Upper lobe of right lung (tissue), 1 donor: ENCODE results near the gene DUS2. TPM values are rescaled to one million over a fixed set of nuclear protein-coding genes. Genes with fewer than 3 reads are reported as not detected.

Experiments used
- ATAC-seq: fragments of 200-7000 bp; cut with Tn5 transposase; one replicate; pipeline ENCODE4 v1.9.1; 2020; ENCODE audit warnings: mild to moderate bottlenecking, moderate library complexity
- DNase-seq: peaks from one replicate; pipeline ENCODE4 v3.0.0-alpha.2; 2020
- H3K27ac ChIP-seq: fragments of 200-600 bp; one replicate; pipeline ENCODE4 v1.8.0; 2022
- H3K27me3 ChIP-seq: fragments of 200-600 bp; one replicate; pipeline ENCODE4 v1.8.0; 2022; ENCODE audit warnings: mild to moderate bottlenecking
- H3K36me3 ChIP-seq: fragments of 200-600 bp; one replicate; pipeline ENCODE4 v1.8.0; 2022
- H3K4me1 ChIP-seq: fragments of 200-600 bp; one replicate; pipeline ENCODE4 v1.8.0; 2022
- H3K4me3 ChIP-seq: fragments of 200-600 bp; one replicate; pipeline ENCODE4 v1.8.0; 2022; ENCODE audit warnings: mild to moderate bottlenecking
- H3K9me3 ChIP-seq: fragments of 200-600 bp; one replicate; pipeline ENCODE4 v1.8.0; 2022
- CTCF ChIP-seq: fragments of 200-600 bp; IDR thresholded peaks from one replicate; pipeline ENCODE4 v1.8.0; 2022; ENCODE audit warnings: antibody characterized with exemption
- intact Hi-C: fragments of 100-400 bp; cut with DNase I; formaldehyde crosslinking; loops from one replicate; pipeline ENCODE4 v1.11.0; 2022
- total RNA-seq: library from RNA; stranded (reverse); fragmentation: NEBNext Ultra II Directional; extraction: Animal tissue kit (Norgen Biotek cat#: 25700); gene quantifications from one replicate; pipeline ENCODE4 v1.2.1, GENCODE V29; 2021
- donor health status: DM: no; HTN: yes; CAD: no; lungs with severe emphysema.

DUS2 gene
- total RNA-seq, 1 donor from 2014 or later = 11.2 TPM

GRCh38 chr16:67979955-67980678 lies 43.0 kb upstream of the DUS2 start, which contains the start of gene DPEP3:
DPEP3 (minus strand) TSS chr16:67980499; CDS start chr16:67980380, 119 bp downstream.
- peaks cover 13% of the 10 kb centered on the region for H3K4me1 ChIP-seq
- no peaks in the 10 kb centered on the region for H3K36me3 ChIP-seq
- DNase-seq (no peak), ATAC-seq (no peak)
- intact Hi-C loops = no loop called here
- H3K27ac ChIP-seq = no peak within 1 kb of the TSS
- no peaks in the 10 kb centered on the region for H3K9me3 ChIP-seq
- no peak within 1 kb of the TSS for H3K4me3 ChIP-seq
- no peaks in the 10 kb centered on the region for H3K27me3 ChIP-seq
- peak; percentile 21 for TF ChIP-seq CTCF

DNA sequence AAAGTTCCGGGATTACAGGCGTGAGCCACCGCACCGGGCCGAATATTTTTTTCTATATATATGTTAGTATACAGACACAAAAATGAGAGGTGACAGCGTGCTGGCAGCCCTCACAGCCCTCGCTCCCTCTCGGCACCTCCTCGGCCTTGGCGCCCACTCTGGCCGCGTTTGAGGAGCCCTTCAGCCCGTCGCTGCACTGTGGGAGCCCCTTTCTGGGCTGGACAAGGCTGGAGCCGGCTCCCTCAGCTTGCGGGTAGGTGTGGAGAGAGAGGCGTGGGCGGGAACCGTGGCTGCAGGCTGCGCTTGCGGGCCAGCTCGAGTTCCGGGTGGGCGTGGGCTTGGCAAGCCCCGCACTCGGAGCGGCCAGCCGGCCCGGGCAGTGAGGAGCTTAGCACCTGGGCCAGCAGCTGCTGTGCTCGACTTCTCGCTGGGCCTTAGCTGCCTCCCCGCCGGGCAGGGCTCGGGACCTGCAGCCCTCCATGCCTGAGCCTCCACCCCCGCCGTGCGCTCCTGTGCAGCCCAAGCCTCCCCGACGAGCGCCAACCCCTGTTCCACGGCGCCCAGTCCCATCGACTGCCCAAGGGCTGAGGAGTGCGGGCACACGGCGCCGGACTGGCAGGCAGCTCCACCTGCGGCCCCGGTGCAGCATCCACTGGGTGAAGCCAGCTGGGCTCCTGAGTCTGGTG lies 40.9 kb upstream of the DUS2 start:
- H3K4me1 ChIP-seq = peaks cover 16% of the 10 kb centered on the region
- no peak overlapping the region for H3K4me3 ChIP-seq
- no peaks in the 10 kb centered on the region for H3K36me3 ChIP-seq
- DNase-seq (no peak), ATAC-seq (no peak)
- H3K27ac ChIP-seq = no peak overlapping the region
- H3K27me3 ChIP-seq = no peaks in the 10 kb centered on the region
- TF ChIP-seq CTCF = no peak
- intact Hi-C loops = no loop called here
- H3K9me3 ChIP-seq = no peaks in the 10 kb centered on the region

DNA sequence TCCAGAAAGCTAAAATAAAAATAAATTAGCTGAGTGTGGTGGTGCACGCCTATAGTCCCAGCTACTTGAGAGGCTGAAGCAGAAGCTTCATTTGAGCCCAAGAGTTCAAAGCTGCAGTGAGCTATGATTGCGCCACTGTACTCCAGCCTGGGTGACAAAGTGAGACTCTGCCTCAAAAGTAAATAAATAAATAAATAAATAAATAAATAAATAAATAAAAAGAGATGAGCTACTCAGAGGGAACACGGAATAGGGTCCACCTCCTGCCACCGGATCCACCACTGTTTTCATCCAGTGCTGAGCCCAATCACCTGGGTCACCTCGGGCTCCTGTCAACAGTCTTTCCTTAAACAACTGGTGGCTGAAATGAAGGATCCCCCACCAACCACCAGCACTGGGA lies 36.1 kb upstream of the DUS2 start:
- no peaks in the 10 kb centered on the region for H3K36me3 ChIP-seq
- no peaks in the 10 kb centered on the region for H3K27me3 ChIP-seq
- peaks cover 16% of the 10 kb centered on the region for H3K4me1 ChIP-seq
- intact Hi-C loops = no loop called here
- no peak for DNase-seq
- no peak overlapping the region for H3K27ac ChIP-seq
- no peak for ATAC-seq
- TF ChIP-seq CTCF = no peak
- H3K4me3 ChIP-seq = no peak overlapping the region
- H3K9me3 ChIP-seq = no peaks in the 10 kb centered on the region

DNA sequence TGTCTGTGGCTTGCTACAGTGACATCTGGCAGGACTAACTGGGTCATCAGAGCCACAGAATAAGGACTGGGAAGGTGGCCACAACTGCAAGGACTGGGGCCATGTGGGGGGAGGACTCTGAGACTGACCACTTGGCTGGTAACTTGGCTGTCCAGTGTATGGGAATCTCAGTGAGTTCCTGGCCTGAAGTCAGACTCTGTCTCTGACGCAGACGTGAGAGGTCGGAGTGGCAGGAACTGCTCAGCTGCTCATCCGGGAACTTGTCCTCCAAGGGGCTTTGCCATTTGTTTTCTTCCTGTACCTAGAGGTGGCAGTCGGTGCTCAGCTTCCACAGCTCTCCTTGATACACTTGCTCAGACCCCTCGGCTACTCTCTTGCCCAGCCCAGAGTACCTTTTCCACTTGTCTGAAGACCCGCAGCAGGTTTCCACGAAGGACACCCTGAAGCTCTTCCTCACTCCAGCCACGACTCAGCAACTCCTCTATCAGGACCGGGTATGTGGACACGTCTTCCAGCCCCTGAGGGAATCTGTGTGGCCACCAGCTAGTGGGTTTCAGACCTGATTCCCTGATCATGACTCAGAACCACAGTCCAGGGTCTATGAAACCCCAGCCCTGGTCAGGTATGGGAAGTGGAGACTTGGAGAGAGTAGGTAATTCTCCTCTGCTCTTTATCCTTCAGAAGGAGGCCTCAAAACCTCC lies 35.5 kb upstream of the DUS2 start:
- peaks cover 16% of the 10 kb centered on the region for H3K4me1 ChIP-seq
- no peak overlapping the region for H3K4me3 ChIP-seq
- intact Hi-C loops = no loop called here
- DNase-seq (no peak), ATAC-seq (peak; percentile 23)
- TF ChIP-seq CTCF = no peak
- H3K27ac ChIP-seq = no peak overlapping the region
- H3K9me3 ChIP-seq = no peaks in the 10 kb centered on the region
- no peaks in the 10 kb centered on the region for H3K36me3 ChIP-seq
- H3K27me3 ChIP-seq = no peaks in the 10 kb centered on the region

GRCh38 chr16:67988675-67989074 lies 34.4 kb upstream of the DUS2 start:
- Histone ChIP-seq H3K36me3 (no peaks in the 10 kb centered on the region), H3K27ac (no peak overlapping the region), H3K9me3 (no peaks in the 10 kb centered on the region), H3K4me1 (peaks cover 26% of the 10 kb centered on the region), H3K27me3 (no peaks in the 10 kb centered on the region), H3K4me3 (no peak overlapping the region)
- intact Hi-C loops = no loop called here
- TF ChIP-seq CTCF = no peak
- ATAC-seq = no peak
- no peak for DNase-seq
